Mesenchymal stem cell (in vitro differentiated cells and primary cell): ENCODE results near the gene TK2.
A peak's percentile ranks its signal among the peaks of the same experiment; 100 is the strongest.

ENCODE experiments used
- DNase-seq: peaks from one replicate; pipeline ENCODE4 v3.0.0-alpha.2; 2013
- H2AFZ ChIP-seq: one replicate; pipeline ENCODE4 v1.6.1; 2013; ENCODE audit warnings: low read depth, mild to moderate bottlenecking, control low read depth, inconsistent platforms, low read length, moderate library complexity
- H2AK5ac ChIP-seq: 2 replicates; pipeline ENCODE4 v1.6.1; 2013; ENCODE audit warnings: low read length, moderate library complexity, mild to moderate bottlenecking, inconsistent platforms; ENCODE audit not compliant: severe bottlenecking
- H2BK120ac ChIP-seq: one replicate; pipeline ENCODE4 v1.6.1; 2013; ENCODE audit warnings: low read depth, mild to moderate bottlenecking, inconsistent platforms, low read length, moderate library complexity
- H2BK12ac ChIP-seq, 2 experiments: one replicate each; pipeline ENCODE4 v1.6.1; 2013; ENCODE audit warnings: inconsistent platforms in 2 of 2, low read length in 2 of 2, mild to moderate bottlenecking in 2 of 2, moderate library complexity in 2 of 2, control low read depth in 1 of 2
- H2BK15ac ChIP-seq: one replicate; pipeline ENCODE4 v1.6.1; 2013; ENCODE audit warnings: mild to moderate bottlenecking, low read depth, inconsistent platforms; ENCODE audit not compliant: poor library complexity, severe bottlenecking
- H2BK5ac ChIP-seq: 2 replicates; pipeline ENCODE4 v1.6.1; 2013; ENCODE audit warnings: low read depth, mild to moderate bottlenecking, low read length, control low read depth, inconsistent platforms; ENCODE audit not compliant: poor library complexity, severe bottlenecking
- H3K14ac ChIP-seq, 2 experiments: one replicate each; pipeline ENCODE4 v1.6.1; 2013; ENCODE audit warnings: inconsistent platforms in 2 of 2, low read length in 2 of 2, control low read depth in 1 of 2, mild to moderate bottlenecking in 1 of 2, moderate library complexity in 1 of 2
- H3K18ac ChIP-seq, 2 experiments: one replicate each; pipeline ENCODE4 v1.6.1; 2013; ENCODE audit warnings: inconsistent platforms in 2 of 2, low read length in 2 of 2, control low read depth in 1 of 2, low read depth in 1 of 2, mild to moderate bottlenecking in 1 of 2
- H3K23ac ChIP-seq, 2 experiments: one replicate each; pipeline ENCODE4 v1.6.1; 2013; ENCODE audit warnings: inconsistent platforms in 2 of 2, low read length in 2 of 2, mild to moderate bottlenecking in 2 of 2, moderate library complexity in 2 of 2, control low read depth in 1 of 2
- H3K27ac ChIP-seq: 2 replicates; pipeline ENCODE4 v1.5.1; 2013; ENCODE audit warnings: mild to moderate bottlenecking, moderate library complexity, low read length, control low read depth, inconsistent platforms; ENCODE audit not compliant: poor library complexity, severe bottlenecking
- H3K27me3 ChIP-seq, 2 experiments: 2 replicates each; pipeline versions ENCODE4 v1.6.1 to v1.7.0; 2013; ENCODE audit warnings: low read length in 2 of 2, mild to moderate bottlenecking in 2 of 2, moderate library complexity in 2 of 2, control low read depth in 1 of 2, inconsistent platforms in 1 of 2; ENCODE audit not compliant: control insufficient read depth in 1 of 2, insufficient read depth in 1 of 2
- H3K36me3 ChIP-seq, 2 experiments: 2 replicates each; pipeline versions ENCODE4 v1.6.1 to v1.7.0; 2013; ENCODE audit warnings: low read length in 2 of 2, control low read depth in 1 of 2, inconsistent platforms in 1 of 2, low read depth in 1 of 2, mild to moderate bottlenecking in 1 of 2; ENCODE audit not compliant: insufficient read depth in 2 of 2, control insufficient read depth in 1 of 2
- H3K4ac ChIP-seq, 2 experiments: one replicate each; pipeline ENCODE4 v1.6.1; 2013; ENCODE audit warnings: inconsistent platforms in 2 of 2, low read length in 2 of 2, mild to moderate bottlenecking in 2 of 2, moderate library complexity in 2 of 2, control low read depth in 1 of 2, low read depth in 1 of 2
- H3K4me1 ChIP-seq: 2 replicates; pipeline ENCODE4 v1.6.1; 2013; ENCODE audit warnings: low read depth, low read length, control low read depth; ENCODE audit not compliant: control insufficient read depth, insufficient read depth
- H3K4me2 ChIP-seq: 2 replicates; pipeline ENCODE4 v1.6.1; 2013; ENCODE audit warnings: low read length, mild to moderate bottlenecking, inconsistent platforms; ENCODE audit not compliant: poor library complexity, severe bottlenecking
- H3K4me3 ChIP-seq, 2 experiments: 2 replicates each; pipeline versions ENCODE4 v1.5.1 to v1.7.0; 2013; ENCODE audit warnings: low read length in 2 of 2, mild to moderate bottlenecking in 2 of 2, control low read depth in 1 of 2, low read depth in 1 of 2; ENCODE audit not compliant: insufficient read depth in 1 of 2
- H3K79me1 ChIP-seq: replicated peaks from 2 replicates; pipeline ENCODE4 v1.6.1; 2013; ENCODE audit warnings: mild to moderate bottlenecking, control low read depth, low read length, inconsistent platforms; ENCODE audit not compliant: poor library complexity, severe bottlenecking
- H3K9ac ChIP-seq: 2 replicates; pipeline ENCODE4 v1.7.0; 2013; ENCODE audit warnings: mild to moderate bottlenecking, low read length, moderate library complexity
- H3K9me3 ChIP-seq: 2 replicates; pipeline ENCODE4 v1.7.0; 2013; ENCODE audit warnings: mild to moderate bottlenecking, low read length; ENCODE audit not compliant: control insufficient read depth
- H4K8ac ChIP-seq: one replicate; pipeline ENCODE4 v1.6.1; 2013; ENCODE audit warnings: inconsistent platforms, mild to moderate bottlenecking, low read length, moderate library complexity
- H4K91ac ChIP-seq: one replicate; pipeline ENCODE4 v1.6.1; 2013; ENCODE audit warnings: mild to moderate bottlenecking, low read length, inconsistent platforms
- WGBS: methylation state at CpG from one replicate; pipeline ENCODE4 v1.1.7; 2013; ENCODE audit warnings: mixed read lengths; 5-methylcytosine and 5-hydroxymethylcytosine counted together

The TK2 gene

DNA sequence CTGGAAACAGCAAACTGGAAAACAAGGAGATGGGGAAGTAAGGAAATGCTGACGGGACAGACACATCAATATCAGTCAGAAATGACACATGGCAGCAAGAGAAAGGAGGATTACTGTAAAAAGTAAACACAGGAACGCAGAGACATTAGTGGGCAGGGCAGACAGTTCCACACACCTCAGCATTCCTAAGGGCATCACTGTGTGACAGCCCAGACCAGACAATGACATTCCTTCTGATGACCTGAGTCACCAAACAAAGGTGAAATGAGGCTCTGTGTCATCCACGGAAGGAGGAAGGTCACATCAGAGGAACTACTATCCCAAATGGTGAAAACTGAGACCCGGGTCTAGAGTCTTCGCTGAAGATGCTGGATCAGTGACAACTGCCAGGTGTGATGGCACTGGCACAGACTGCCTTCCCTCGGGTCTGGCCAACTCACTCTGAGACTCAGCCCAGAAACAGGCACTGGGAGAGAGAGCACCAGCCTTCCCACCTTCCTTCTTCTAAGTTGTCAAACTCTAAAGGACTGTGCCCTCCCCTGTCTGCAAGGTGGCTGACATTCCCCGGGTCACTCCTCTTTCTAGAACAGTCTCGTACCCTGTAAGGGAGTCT lies 36.7 kb downstream of the TK2 start:
- H3K4me3 ChIP-seq, result no peak overlapping the region
- no peak for DNase-seq
- H3K4me2 ChIP-seq, result no peak overlapping the region
- peak overlapping the region in 1 of 2 experiments; percentile 3 for H3K14ac ChIP-seq
- H3K23ac ChIP-seq, result no peak overlapping the region
- WGBS, result 71% methylated on average over 8 of the region's 8 CpGs
- peaks cover 12% of the 10 kb centered on the region for H3K79me1 ChIP-seq
- peak overlapping the region; percentile 99 for H2AK5ac ChIP-seq
- peak overlapping the region in 1 of 2 experiments; percentile 3 for H3K18ac ChIP-seq
- H3K4me1 ChIP-seq, result peaks cover 56% of the 10 kb centered on the region
- no peak overlapping the region for H3K4ac ChIP-seq
- H2BK12ac ChIP-seq, result peak overlapping the region; percentile 70 to 82
- H2BK5ac ChIP-seq, result peak overlapping the region; percentile 97
- H3K27me3 ChIP-seq, result no peaks in the 10 kb centered on the region
- peak overlapping the region; percentile 20 for H3K9ac ChIP-seq
- H4K91ac ChIP-seq, result no peak overlapping the region
- H2BK120ac ChIP-seq, result no peak overlapping the region
- no peaks in the 10 kb centered on the region for H3K9me3 ChIP-seq
- no peak overlapping the region for H2AFZ ChIP-seq
- peaks cover 28 to 29% of the 10 kb centered on the region in 2 experiments for H3K36me3 ChIP-seq
- H2BK15ac ChIP-seq, result no peak overlapping the region
- H4K8ac ChIP-seq, result no peak overlapping the region
- H3K27ac ChIP-seq, result peak overlapping the region; percentile 97

DNA sequence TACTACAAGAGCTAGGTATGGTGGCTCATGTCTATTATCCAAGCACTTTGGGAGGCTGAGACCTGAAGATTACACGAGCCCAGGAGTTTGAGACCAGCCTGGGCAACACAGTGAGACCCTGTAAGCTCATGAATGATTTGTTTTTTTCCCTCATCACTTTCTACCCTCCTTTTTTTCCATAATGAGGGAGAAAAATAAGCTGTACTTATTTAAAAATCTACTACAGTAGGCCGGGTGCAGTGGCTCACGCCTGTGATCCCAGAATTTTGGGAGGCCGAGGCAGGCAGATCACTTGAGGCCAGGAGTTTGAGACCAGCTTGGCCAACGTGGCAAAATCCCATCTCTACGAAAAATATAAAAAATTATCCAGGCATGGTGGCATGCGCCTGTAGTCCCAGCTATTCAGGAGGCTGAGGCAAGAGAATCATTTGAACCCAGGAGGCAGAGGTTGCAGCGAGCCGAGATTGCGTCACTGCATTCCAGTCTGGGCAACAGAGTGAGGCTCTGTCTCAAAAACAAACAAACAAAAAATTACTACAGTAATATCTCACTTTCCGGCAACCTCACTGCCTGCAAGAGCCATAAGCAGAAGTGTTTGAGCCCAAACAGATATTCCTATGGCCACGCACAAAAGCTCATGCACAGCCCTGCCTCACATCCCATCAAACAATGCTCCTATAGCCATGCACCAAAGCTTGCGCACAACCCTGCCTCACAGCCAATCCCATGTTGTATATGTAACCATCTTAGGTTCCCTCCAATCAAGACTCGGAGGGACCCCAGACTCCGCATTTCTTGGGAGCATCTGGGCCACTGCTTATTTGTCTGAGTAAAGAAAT lies 37.4 kb downstream of the TK2 start:
- peak overlapping the region in 1 of 2 experiments; percentile 13 for H3K4me3 ChIP-seq
- WGBS, result 72% methylated on average over 14 of the region's 15 CpGs
- H4K91ac ChIP-seq, result no peak overlapping the region
- H3K4me2 ChIP-seq, result no peak overlapping the region
- peaks cover 12% of the 10 kb centered on the region for H3K79me1 ChIP-seq
- H3K36me3 ChIP-seq, result peaks cover 29 to 32% of the 10 kb centered on the region in 2 experiments
- H3K4ac ChIP-seq, result no peak overlapping the region
- H3K27ac ChIP-seq, result peak overlapping the region; percentile 97
- H3K9me3 ChIP-seq, result no peaks in the 10 kb centered on the region
- no peak overlapping the region for H2AFZ ChIP-seq
- H3K9ac ChIP-seq, result peak overlapping the region; percentile 66
- H2BK12ac ChIP-seq, result peak overlapping the region; percentile 43 to 70
- peak overlapping the region; percentile 99 for H2AK5ac ChIP-seq
- peak; percentile 41 for DNase-seq
- no peaks in the 10 kb centered on the region for H3K27me3 ChIP-seq
- H3K4me1 ChIP-seq, result peaks cover 52% of the 10 kb centered on the region
- H2BK5ac ChIP-seq, result peak overlapping the region; percentile 97
- no peak overlapping the region for H3K14ac ChIP-seq
- H2BK120ac ChIP-seq, result no peak overlapping the region
- H3K18ac ChIP-seq, result peak overlapping the region in 1 of 2 experiments; percentile 3
- no peak overlapping the region for H3K23ac ChIP-seq
- no peak overlapping the region for H2BK15ac ChIP-seq
- H4K8ac ChIP-seq, result peak overlapping the region; percentile 50

DNA sequence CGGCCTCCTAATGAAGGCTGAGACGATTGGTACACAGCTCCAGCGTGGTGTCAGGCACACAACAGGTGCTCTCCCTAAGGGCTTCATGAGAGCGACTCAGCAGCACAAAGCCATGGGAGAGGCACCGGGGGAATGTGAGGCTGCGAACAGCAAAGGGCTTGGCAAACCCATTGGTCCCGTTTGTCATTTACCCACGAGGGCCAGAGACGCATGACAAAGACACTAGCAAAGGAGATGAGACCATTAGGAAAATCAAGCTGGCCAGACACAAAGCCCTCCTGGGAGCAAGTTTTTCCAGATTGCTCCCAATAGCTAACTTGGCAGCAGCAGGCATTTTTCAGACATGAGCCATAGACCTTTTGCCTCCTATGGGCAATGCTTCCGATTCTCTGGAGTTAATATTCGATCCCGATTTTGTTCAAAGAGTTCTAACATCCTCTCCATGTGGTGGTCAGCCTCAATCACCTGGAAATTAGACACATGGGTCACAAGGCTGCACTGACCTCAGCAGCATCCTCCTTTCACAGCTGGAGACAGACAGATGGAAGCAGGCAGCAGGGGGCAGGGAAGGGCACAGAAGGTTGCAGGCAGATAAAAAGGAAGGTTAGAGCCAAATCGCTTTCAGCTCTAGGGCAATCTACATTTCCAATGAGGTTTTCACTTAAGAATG lies 38.2 kb downstream of the TK2 start:
- peak overlapping the region; percentile 94 for H2AK5ac ChIP-seq
- peak overlapping the region; percentile 97 for H2BK5ac ChIP-seq
- H2BK15ac ChIP-seq, result no peak overlapping the region
- WGBS, result 64% methylated on average over 13 of the region's 13 CpGs
- no peak overlapping the region for H4K8ac ChIP-seq
- H3K36me3 ChIP-seq, result peaks cover 29 to 32% of the 10 kb centered on the region in 2 experiments
- H4K91ac ChIP-seq, result no peak overlapping the region
- H2AFZ ChIP-seq, result no peak overlapping the region
- H3K14ac ChIP-seq, result no peak overlapping the region
- H3K4me1 ChIP-seq, result peaks cover 47% of the 10 kb centered on the region
- H3K4me2 ChIP-seq, result no peak overlapping the region
- no peaks in the 10 kb centered on the region for H3K9me3 ChIP-seq
- H2BK12ac ChIP-seq, result peak overlapping the region; percentile 33 to 43
- no peak overlapping the region for H3K4ac ChIP-seq
- H3K18ac ChIP-seq, result peak overlapping the region in 1 of 2 experiments; percentile 31
- peak overlapping the region in 1 of 2 experiments; percentile 32 for H3K4me3 ChIP-seq
- H3K27ac ChIP-seq, result peak overlapping the region; percentile 97
- no peaks in the 10 kb centered on the region for H3K27me3 ChIP-seq
- DNase-seq, result peak; percentile 75
- H2BK120ac ChIP-seq, result no peak overlapping the region
- no peak overlapping the region for H3K23ac ChIP-seq
- H3K79me1 ChIP-seq, result peaks cover 12% of the 10 kb centered on the region
- peak overlapping the region; percentile 66 for H3K9ac ChIP-seq
